ENCODE results near the gene HEG1.
A peak's percentile ranks its signal among the peaks of the same experiment; 100 is the strongest.
"Not testable (repeated sequence)": the region's sequence is repeated elsewhere in the genome, so short reads cannot be mapped to it uniquely, and the experiment has no call there.

Gene HEG1

GRCh38 chr3:124957951-124958350 is 97.8 kb downstream of the HEG1 start:
- no CpG with 5 or more reads among the region's 4 CpGs for WGBS, 2 donors (ENCODE audit: extremely low coverage in 2 of 2, insufficient read length in 2 of 2, insufficient replicate concordance in 1 of 2)
- H3K4me3 ChIP-seq (ENCODE audit: low read length in 2 of 2): not testable (repeated sequence)

DNA sequence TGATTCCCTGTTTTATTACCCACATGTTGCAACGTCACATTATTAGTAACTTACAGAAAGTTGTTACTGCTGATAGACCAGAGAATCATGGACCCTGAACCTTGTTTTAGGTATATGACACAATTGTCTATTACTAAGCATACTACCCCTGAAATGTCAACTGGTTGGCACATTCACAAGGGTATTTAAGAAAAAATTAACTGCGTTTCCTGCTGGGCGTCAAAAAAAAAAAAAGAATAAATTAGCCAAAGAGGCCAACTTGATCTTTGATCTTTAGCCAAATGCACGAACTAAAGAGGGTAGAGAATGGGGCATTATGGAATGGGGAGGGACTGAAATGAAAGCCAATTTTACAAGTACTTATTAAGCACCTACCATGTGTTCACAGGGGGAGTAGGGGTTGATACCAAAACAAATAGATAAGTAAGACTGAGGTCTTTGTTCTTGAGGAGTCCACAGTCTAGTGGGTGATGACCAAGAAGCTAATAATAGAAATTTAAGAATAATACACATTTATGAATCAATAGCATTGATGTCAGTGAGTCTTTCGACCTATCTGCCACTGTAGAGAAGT is 103.4 kb downstream of the HEG1 start:
- Histone ChIP-seq H3K4ac (ENCODE audit: low read length) (no peak overlapping the region), H3K27ac (replicated peaks; ENCODE audit: low read length) (no peak overlapping the region), H2BK12ac (ENCODE audit: low read length) (no peak overlapping the region), H3K4me3 (ENCODE audit: low read length in 2 of 2) (no peak overlapping the region), H3K36me3 (replicated peaks in 1 of 2; ENCODE audit: control insufficient read depth in 2 of 2, insufficient read depth in 2 of 2, low read length in 2 of 2) (no peaks in the 10 kb centered on the region), H3K4me1 (ENCODE audit: control insufficient read depth in 2 of 2, insufficient read depth in 1 of 2, low read depth in 1 of 2, low read length in 2 of 2) (no peaks in the 10 kb centered on the region), H2BK15ac (ENCODE audit: low read length) (no peak overlapping the region), H3K4me2 (ENCODE audit: insufficient read depth, low read length, poor library complexity, severe bottlenecking) (no peak overlapping the region), H3K18ac (ENCODE audit: low read length) (no peak overlapping the region), H3K9ac (ENCODE audit: low read depth, low read length, poor library complexity) (no peak overlapping the region), H4K91ac (ENCODE audit: low read depth, low read length, poor library complexity) (no peak overlapping the region), H3K27me3 (ENCODE audit: control insufficient read depth in 3 of 3, insufficient read depth in 3 of 3, low read depth in 1 of 3, low read length in 3 of 3) (no peaks in the 10 kb centered on the region), H2AFZ (ENCODE audit: low read length) (no peak overlapping the region), H2BK120ac (ENCODE audit: low read depth, low read length) (no peak overlapping the region), H3K79me1 (ENCODE audit: low read depth, low read length) (no peaks in the 10 kb centered on the region), H2AK5ac (ENCODE audit: low read depth, low read length) (no peak overlapping the region), H4K8ac (ENCODE audit: low read depth, low read length) (no peak overlapping the region), H3K14ac (ENCODE audit: low read length) (no peak overlapping the region), H3K23ac (ENCODE audit: low read depth, low read length, poor library complexity) (no peak overlapping the region), H3K9me3 (replicated peaks in 1 of 2; ENCODE audit: control insufficient read depth in 2 of 2, insufficient read depth in 1 of 2, low read depth in 1 of 2, low read length in 2 of 2) (no peaks in the 10 kb centered on the region), H2BK5ac (ENCODE audit: low read length) (no peak overlapping the region)
- no peak for DNase-seq (ENCODE audit: low spot score)
- no CpG with 5 or more reads among the region's 5 CpGs for WGBS, 2 donors (ENCODE audit: extremely low coverage in 2 of 2, insufficient read length in 2 of 2, insufficient replicate concordance in 1 of 2)

More at GRCh38 chr3:124957951-124958350, 97.8 kb downstream of the HEG1 start:
- not testable (repeated sequence) for H3K79me1 ChIP-seq (ENCODE audit: low read depth, low read length); H2AK5ac ChIP-seq (ENCODE audit: low read depth, low read length); H3K23ac ChIP-seq (ENCODE audit: low read depth, low read length, poor library complexity); H3K36me3 ChIP-seq (replicated peaks in 1 of 2; ENCODE audit: control insufficient read depth in 2 of 2, insufficient read depth in 2 of 2, low read length in 2 of 2); H3K4me1 ChIP-seq (ENCODE audit: control insufficient read depth in 2 of 2, insufficient read depth in 1 of 2, low read depth in 1 of 2, low read length in 2 of 2); DNase-seq (ENCODE audit: low spot score); H4K8ac ChIP-seq (ENCODE audit: low read depth, low read length); H3K4ac ChIP-seq (ENCODE audit: low read length); H3K9me3 ChIP-seq (replicated peaks in 1 of 2; ENCODE audit: control insufficient read depth in 2 of 2, insufficient read depth in 1 of 2, low read depth in 1 of 2, low read length in 2 of 2); H2BK12ac ChIP-seq (ENCODE audit: low read length); H2AFZ ChIP-seq (ENCODE audit: low read length); H3K9ac ChIP-seq (ENCODE audit: low read depth, low read length, poor library complexity); H4K91ac ChIP-seq (ENCODE audit: low read depth, low read length, poor library complexity); H3K14ac ChIP-seq (ENCODE audit: low read length); H3K18ac ChIP-seq (ENCODE audit: low read length); H3K4me2 ChIP-seq (ENCODE audit: insufficient read depth, low read length, poor library complexity, severe bottlenecking); H3K27me3 ChIP-seq (ENCODE audit: control insufficient read depth in 3 of 3, insufficient read depth in 3 of 3, low read depth in 1 of 3, low read length in 3 of 3); H2BK120ac ChIP-seq (ENCODE audit: low read depth, low read length); H3K27ac ChIP-seq (replicated peaks; ENCODE audit: low read length); H2BK5ac ChIP-seq (ENCODE audit: low read length); H2BK15ac ChIP-seq (ENCODE audit: low read length)

- Histone ChIP-seq H2BK15ac (ENCODE audit: low read length) (no peak overlapping the region), H3K23ac (ENCODE audit: low read depth, low read length, poor library complexity) (no peak overlapping the region), H2BK12ac (ENCODE audit: low read length) (no peak overlapping the region), H3K14ac (ENCODE audit: low read length) (peak overlapping the region; percentile 63), H3K9ac (ENCODE audit: low read depth, low read length, poor library complexity) (no peak overlapping the region), H3K9me3 (replicated peaks in 1 of 2; ENCODE audit: control insufficient read depth in 2 of 2, insufficient read depth in 1 of 2, low read depth in 1 of 2, low read length in 2 of 2) (no peaks in the 10 kb centered on the region), H2AK5ac (ENCODE audit: low read depth, low read length) (no peak overlapping the region), H2BK120ac (ENCODE audit: low read depth, low read length) (no peak overlapping the region), H4K8ac (ENCODE audit: low read depth, low read length) (no peak overlapping the region), H3K27ac (replicated peaks; ENCODE audit: low read length) (no peak overlapping the region), H3K4me2 (ENCODE audit: insufficient read depth, low read length, poor library complexity, severe bottlenecking) (no peak overlapping the region), H3K79me1 (ENCODE audit: low read depth, low read length) (no peaks in the 10 kb centered on the region), H3K27me3 (ENCODE audit: control insufficient read depth in 3 of 3, insufficient read depth in 3 of 3, low read depth in 1 of 3, low read length in 3 of 3) (no peaks in the 10 kb centered on the region), H3K4me3 (ENCODE audit: low read length in 2 of 2) (no peak overlapping the region), H2BK5ac (ENCODE audit: low read length) (no peak overlapping the region), H3K36me3 (replicated peaks in 1 of 2; ENCODE audit: control insufficient read depth in 2 of 2, insufficient read depth in 2 of 2, low read length in 2 of 2) (no peaks in the 10 kb centered on the region), H4K91ac (ENCODE audit: low read depth, low read length, poor library complexity) (no peak overlapping the region), H3K4me1 (ENCODE audit: control insufficient read depth in 2 of 2, insufficient read depth in 1 of 2, low read depth in 1 of 2, low read length in 2 of 2) (no peaks in the 10 kb centered on the region), H3K4ac (ENCODE audit: low read length) (no peak overlapping the region), H3K18ac (ENCODE audit: low read length) (no peak overlapping the region), H2AFZ (ENCODE audit: low read length) (no peak overlapping the region)
- WGBS, 2 donors (ENCODE audit: extremely low coverage in 2 of 2, insufficient read length in 2 of 2, insufficient replicate concordance in 1 of 2): no CpG with 5 or more reads among the region's 8 CpGs
- DNase-seq (ENCODE audit: low spot score): no peak
These were observed 104.1 kb downstream of the HEG1 start for GRCh38 chr3:124951511-124952281.

GRCh38 chr3:124950026-124950425 is 105.8 kb downstream of the HEG1 start:
- no peaks in the 10 kb centered on the region for H3K79me1 ChIP-seq (ENCODE audit: low read depth, low read length)
- no peak overlapping the region for H2BK12ac ChIP-seq (ENCODE audit: low read length)
- no peak overlapping the region for H2BK5ac ChIP-seq (ENCODE audit: low read length)
- H3K27me3 ChIP-seq (ENCODE audit: control insufficient read depth in 3 of 3, insufficient read depth in 3 of 3, low read depth in 1 of 3, low read length in 3 of 3): no peaks in the 10 kb centered on the region
- no peaks in the 10 kb centered on the region for H3K9me3 ChIP-seq (replicated peaks in 1 of 2; ENCODE audit: control insufficient read depth in 2 of 2, insufficient read depth in 1 of 2, low read depth in 1 of 2, low read length in 2 of 2)
- no peak overlapping the region for H2AK5ac ChIP-seq (ENCODE audit: low read depth, low read length)
- H3K4me1 ChIP-seq (ENCODE audit: control insufficient read depth in 2 of 2, insufficient read depth in 1 of 2, low read depth in 1 of 2, low read length in 2 of 2): no peaks in the 10 kb centered on the region
- WGBS, 2 donors (ENCODE audit: extremely low coverage in 2 of 2, insufficient read length in 2 of 2, insufficient replicate concordance in 1 of 2): no CpG with 5 or more reads among the region's 3 CpGs
- H2BK15ac ChIP-seq (ENCODE audit: low read length): no peak overlapping the region
- no peaks in the 10 kb centered on the region for H3K36me3 ChIP-seq (replicated peaks in 1 of 2; ENCODE audit: control insufficient read depth in 2 of 2, insufficient read depth in 2 of 2, low read length in 2 of 2)
- H3K23ac ChIP-seq (ENCODE audit: low read depth, low read length, poor library complexity): no peak overlapping the region
- H3K27ac ChIP-seq (replicated peaks; ENCODE audit: low read length): no peak overlapping the region
- DNase-seq (ENCODE audit: low spot score): no peak
- H3K18ac ChIP-seq (ENCODE audit: low read length): no peak overlapping the region
- no peak overlapping the region for H2AFZ ChIP-seq (ENCODE audit: low read length)
- H2BK120ac ChIP-seq (ENCODE audit: low read depth, low read length): no peak overlapping the region
- H3K9ac ChIP-seq (ENCODE audit: low read depth, low read length, poor library complexity): no peak overlapping the region
- H3K4ac ChIP-seq (ENCODE audit: low read length): no peak overlapping the region
- H3K4me3 ChIP-seq (ENCODE audit: low read length in 2 of 2): no peak overlapping the region
- no peak overlapping the region for H3K14ac ChIP-seq (ENCODE audit: low read length)
- H4K8ac ChIP-seq (ENCODE audit: low read depth, low read length): no peak overlapping the region
- H4K91ac ChIP-seq (ENCODE audit: low read depth, low read length, poor library complexity): no peak overlapping the region
- no peak overlapping the region for H3K4me2 ChIP-seq (ENCODE audit: insufficient read depth, low read length, poor library complexity, severe bottlenecking)
